Fibroblast of skin of right biceps (primary cell): ENCODE results near the gene SPTB.
A peak's percentile ranks its signal among the peaks of the same experiment; 100 is the strongest.

Source experiments
- DNase-seq: peaks from one replicate; pipeline ENCODE4 v3.0.0-alpha.2; 2013

The SPTB gene

GRCh38 chr14:64705381-64706118 lies 174.2 kb downstream of the SPTB start:
- DNase-seq: no peak

DNA sequence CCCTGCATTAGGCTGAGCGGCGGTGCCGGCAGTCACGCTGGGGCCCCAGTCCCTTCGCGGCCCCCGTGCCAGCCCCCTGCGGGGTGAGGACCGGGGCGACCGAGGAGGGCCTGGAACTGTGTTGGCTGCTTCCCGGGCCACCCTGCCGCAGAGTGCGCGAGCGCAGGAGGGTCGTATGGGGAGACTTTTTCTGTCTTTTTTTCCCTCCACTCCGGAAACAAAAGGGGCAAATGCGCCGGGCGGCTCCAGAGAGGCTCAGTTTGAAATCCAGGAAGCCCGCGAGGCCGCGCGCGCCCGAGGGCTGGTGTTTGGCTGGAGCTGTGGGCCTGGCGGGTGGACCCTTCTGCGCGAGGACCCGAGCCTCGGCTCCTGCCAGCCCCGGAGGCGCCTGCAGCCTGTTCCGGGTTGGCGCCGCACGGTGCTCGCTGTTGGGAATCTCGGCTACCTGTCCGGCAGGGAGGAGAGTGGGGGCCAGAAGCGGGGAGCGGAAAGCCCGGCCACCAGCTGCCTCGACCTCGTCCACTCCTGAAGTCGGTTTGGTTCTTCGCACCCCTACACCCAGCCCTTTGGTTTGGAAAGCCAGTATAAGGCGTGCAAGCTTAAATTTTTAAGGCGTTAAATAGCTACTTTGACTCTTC lies 174.8 kb downstream of the SPTB start:
- DNase-seq: no peak

DNA sequence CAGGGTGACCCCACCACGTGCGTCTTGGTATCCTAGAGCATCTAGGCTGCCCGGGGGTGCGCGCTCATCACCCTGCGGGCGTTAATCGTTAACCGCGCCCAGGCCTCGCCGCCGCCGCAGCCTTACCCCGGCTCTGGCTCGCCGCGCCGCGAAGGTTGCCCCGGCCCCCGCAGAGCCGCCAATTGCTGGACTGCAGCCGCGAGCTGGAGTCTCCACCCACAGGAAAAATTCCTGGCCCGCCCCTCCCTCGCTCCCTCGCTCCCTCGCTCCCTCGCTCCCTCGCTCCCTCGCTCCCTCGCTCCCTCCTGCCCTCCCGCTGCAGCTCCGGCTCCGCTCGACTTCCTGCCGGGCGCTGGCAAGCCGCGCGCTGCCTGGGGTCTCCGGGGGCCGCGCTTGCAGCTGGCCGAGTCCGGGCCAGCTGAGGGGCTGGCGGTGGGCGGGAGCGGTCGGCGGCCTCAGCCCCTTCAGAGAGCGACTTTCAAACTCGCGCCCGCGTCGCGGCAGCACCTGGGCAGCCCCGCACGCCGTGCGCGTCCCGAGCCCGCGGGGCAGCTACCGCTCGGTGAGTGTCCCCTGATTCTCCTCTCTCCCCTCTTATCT lies 175.5 kb downstream of the SPTB start, which contains the start of gene PLEKHG3:
Gene PLEKHG3 (plus strand): TSS at position 282 of the 600 bp plus-strand sequence. CDS start 23,208 bp downstream, outside the sequence.
- peak; percentile 79 for DNase-seq

GRCh38 chr14:64703395-64704142 lies 176.1 kb downstream of the SPTB start:
- DNase-seq: peak; percentile 37

DNA sequence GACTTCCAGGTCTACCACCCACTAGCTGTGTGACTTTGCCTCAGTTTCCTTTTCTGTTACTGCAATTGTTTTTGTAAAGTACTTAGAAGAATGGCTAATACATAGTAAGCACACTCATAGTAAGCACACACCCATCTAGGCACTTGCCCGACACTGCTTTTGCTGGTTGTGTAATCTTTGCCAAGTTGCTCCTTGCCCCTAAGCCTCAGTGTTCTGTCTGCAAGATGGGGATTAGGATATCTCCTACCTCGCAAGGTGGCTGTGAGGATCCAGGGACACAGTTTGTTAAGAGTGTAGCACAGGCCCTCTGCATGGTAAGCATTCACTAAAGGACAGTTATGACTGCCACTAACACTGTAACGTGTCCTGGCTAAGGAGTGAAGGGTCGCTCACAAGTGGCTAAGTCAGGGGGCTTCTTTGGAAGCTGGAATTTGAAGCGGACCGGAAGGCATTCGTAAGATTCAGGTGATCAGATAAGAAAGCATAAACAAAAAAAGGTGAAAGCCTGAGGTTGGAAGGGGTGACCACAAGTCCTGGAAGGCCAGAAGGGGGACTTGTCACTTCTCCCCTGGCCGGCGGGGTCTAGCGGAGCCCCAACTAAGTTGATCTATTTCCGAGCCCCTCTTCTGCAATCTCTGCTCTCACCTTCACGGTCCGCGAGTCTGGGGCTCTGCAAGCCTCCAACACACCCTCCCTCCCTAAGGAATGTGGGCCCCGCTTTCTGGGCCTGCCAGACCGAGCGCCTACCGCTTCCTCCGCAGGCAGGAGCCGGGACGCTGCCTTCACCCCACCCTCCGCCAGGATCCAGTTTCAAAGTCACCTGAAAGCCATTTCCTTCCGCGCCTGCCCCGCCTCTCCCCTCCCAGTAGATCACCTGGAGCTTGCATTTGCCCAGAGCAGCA lies 177.0 kb downstream of the SPTB start:
- no peak for DNase-seq

DNA sequence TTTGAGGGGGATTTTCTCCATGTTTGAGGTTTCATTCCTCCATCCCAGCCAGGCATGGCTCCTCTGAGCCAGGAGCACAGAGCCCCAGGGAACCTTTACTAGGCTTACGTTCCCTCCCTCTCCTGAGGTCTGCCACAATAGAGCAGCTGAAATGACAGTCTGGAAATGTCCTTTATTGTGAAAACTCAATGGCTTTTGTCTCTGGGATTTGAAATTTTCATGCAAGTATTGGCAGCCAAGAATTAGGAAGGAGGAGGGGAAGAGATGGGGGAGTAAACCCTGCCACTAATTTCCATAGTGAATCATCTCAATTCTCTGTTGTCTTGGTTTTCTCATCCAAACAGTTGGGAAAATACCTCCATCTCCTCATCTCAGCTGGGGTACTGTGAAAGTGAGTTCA lies 178.0 kb downstream of the SPTB start:
- DNase-seq: no peak

GRCh38 chr14:64700894-64701293 lies 178.8 kb downstream of the SPTB start:
- no peak for DNase-seq

DNA sequence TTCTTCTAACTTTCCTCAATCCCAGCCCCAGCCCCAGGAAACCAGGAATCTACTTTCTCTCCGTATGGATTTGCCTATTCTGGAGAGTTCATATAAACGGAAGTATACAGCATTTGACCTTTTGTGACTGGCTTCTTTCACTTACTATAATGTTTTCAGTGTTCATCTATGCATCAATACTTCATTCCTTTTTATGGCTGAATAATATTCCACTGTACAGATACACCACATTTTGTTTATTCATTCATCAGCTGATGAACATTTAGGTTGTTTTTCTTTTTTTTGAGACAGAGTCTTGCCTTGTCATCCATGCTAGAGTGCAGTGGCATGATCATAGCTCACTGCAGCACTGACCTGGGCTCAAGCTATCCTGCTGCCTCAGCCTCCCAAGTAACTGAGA lies 179.4 kb downstream of the SPTB start:
- no peak for DNase-seq

GRCh38 chr14:64698903-64699302 lies 180.8 kb downstream of the SPTB start:
- DNase-seq: no peak

GRCh38 chr14:64696355-64696857 lies 183.3 kb downstream of the SPTB start:
- no peak for DNase-seq
